OCI-M2 (cell line): ENCODE results near the gene ECT2.
"Not testable (repeated sequence)": the region's sequence is repeated elsewhere in the genome, so short reads cannot be mapped to it uniquely, and the experiment has no call there.

Experiments
- DNase-seq: peaks from one replicate; lab custom pipeline; 2025; ENCODE audit not compliant: unreplicated experiment; lab: John Stamatoyannopoulos, UW

ECT2 gene, protein sequence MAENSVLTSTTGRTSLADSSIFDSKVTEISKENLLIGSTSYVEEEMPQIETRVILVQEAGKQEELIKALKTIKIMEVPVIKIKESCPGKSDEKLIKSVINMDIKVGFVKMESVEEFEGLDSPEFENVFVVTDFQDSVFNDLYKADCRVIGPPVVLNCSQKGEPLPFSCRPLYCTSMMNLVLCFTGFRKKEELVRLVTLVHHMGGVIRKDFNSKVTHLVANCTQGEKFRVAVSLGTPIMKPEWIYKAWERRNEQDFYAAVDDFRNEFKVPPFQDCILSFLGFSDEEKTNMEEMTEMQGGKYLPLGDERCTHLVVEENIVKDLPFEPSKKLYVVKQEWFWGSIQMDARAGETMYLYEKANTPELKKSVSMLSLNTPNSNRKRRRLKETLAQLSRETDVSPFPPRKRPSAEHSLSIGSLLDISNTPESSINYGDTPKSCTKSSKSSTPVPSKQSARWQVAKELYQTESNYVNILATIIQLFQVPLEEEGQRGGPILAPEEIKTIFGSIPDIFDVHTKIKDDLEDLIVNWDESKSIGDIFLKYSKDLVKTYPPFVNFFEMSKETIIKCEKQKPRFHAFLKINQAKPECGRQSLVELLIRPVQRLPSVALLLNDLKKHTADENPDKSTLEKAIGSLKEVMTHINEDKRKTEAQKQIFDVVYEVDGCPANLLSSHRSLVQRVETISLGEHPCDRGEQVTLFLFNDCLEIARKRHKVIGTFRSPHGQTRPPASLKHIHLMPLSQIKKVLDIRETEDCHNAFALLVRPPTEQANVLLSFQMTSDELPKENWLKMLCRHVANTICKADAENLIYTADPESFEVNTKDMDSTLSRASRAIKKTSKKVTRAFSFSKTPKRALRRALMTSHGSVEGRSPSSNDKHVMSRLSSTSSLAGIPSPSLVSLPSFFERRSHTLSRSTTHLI

GRCh38 chr3:172750368-172751174, at the start of gene ECT2:
ECT2 (plus strand) TSS chr3:172750726; CDS start chr3:172754531, 3,805 bp downstream.
- peak; percentile 79 for DNase-seq

- DNase-seq: no peak
Measured at GRCh38 chr3:172700936-172701455, 49.5 kb upstream of the ECT2 start.

DNA sequence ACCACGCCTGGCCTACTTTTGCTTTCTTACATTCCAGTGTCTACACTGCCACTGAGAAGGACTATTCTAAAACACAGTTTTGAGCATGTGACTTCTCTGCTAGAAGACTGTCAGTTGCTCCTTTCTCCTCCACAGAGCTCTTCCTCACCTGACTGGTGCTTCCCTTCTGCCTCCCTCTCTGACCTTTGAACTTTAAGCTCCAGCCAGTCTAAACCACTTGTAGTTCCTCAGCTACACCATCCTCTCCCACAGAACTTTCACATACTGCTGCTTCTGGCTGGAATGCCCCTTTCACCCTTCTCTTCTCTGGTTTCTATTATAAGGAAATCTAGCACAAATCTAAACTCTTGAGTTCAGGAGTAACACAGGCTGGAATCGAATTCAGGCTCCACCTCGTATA, 48.8 kb upstream of the ECT2 start:
- no peak for DNase-seq

DNA sequence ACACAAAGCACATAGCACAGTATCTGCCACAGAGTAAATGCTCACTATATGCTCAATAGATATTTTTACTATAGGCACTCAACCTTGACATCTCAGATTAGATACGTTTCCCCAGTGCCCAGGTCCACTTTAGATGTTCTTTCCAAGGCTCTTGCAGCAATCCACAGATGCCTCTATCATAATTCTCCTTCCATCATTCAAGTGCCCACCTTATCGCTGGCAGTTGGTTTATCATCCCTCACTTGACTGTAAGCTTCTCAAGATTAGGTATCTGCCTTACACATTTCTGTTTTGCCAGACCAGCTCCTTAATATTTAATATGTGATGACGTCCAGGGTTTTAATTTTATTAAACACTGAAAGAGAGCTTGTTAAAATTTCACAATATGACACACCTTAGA, 48.3 kb upstream of the ECT2 start:
- no peak for DNase-seq

GRCh38 chr3:172702731-172703130, 47.8 kb upstream of the ECT2 start:
- DNase-seq: not testable (repeated sequence)

- no peak for DNase-seq
Measured at GRCh38 chr3:172704001-172704400, 46.5 kb upstream of the ECT2 start.

DNA sequence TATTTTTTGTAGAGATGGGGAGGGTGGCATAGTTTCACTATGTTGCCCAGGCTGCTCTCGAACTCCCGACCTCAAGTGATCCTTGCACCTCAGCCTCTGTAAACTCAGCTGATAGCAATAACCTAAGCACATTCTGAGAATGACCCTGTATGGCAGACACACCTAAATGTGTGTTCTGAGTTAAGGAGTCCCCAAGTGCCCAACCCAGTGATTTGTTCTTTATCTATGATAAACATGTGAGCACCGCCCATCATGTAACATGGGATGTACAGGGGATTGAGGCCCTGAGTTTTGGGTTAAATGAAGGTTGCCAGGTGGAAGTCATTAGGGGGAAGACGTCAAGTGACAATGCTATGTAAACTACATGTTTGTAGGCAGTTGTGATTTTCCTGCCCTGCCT, 45.4 kb upstream of the ECT2 start:
- no peak for DNase-seq

GRCh38 chr3:172707030-172707429, 43.5 kb upstream of the ECT2 start:
- DNase-seq: no peak

DNA sequence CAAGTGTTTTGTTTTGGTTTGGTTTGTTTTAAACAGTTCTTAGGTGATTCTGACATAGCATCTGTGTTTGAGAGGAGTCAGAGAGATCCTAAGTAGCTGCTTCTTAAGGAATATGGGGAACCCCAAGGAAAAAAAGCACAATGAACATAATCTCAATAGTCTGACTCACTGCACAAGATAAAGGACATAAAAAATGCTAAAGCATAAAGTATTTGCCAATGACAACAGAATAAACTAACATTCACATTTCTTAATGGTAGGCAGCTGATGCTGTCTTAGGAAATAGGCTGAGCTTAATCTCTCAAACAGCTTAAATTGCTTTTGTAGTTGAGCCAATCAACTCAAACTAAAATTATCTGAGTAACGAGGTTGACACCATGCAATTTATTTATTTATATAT, 42.6 kb upstream of the ECT2 start:
- DNase-seq: no peak

GRCh38 chr3:172708921-172709773, 41.4 kb upstream of the ECT2 start:
- no peak for DNase-seq

DNA sequence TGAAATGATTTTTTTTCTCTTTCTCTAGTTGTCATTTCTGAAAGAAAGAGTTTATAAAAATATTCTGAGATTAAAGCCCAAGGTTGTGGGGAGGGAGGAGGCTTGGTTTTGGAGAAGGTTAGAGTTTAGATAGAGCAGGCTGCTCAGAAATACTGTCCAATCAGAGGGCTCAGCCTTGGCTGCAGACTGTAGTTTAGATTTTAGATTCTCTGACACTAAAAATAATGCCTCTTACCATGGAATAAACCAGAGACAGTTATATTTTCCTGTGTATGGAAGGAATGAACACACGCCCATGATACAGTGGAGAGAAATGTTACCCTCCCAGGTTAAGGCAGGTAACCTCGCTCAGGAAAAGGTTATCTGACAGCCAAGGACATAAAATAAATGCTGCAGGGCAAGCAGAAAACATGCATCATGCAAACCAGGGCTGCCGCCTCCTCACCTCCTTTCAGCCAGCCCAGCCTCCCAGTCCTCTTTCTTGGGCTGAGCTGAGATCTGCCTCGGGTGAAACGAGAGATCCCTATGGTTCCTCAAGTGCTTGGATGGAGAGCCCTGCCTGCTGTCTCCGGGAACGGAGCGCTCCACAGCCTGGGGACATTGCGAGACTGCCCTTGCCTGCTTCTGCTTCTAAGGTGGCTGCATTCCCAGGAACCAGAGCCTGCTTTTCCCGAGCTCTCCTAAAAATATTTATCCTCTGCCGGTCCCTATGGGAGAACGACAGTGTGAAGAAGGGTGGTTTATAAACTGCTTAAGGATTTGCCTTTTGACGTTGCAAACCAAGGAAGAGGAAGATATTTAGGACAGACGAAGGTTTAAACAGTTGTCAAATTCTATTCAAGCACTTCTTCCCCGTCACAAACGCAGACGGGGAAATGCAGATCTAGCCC, 40.5 kb upstream of the ECT2 start:
- DNase-seq: no peak

GRCh38 chr3:172710664-172711453, 39.7 kb upstream of the ECT2 start, which contains the start of gene NCEH1:
NCEH1 (minus strand) TSS chr3:172711067; CDS start chr3:172710984, 83 bp downstream.
- peak; percentile 62 for DNase-seq

DNA sequence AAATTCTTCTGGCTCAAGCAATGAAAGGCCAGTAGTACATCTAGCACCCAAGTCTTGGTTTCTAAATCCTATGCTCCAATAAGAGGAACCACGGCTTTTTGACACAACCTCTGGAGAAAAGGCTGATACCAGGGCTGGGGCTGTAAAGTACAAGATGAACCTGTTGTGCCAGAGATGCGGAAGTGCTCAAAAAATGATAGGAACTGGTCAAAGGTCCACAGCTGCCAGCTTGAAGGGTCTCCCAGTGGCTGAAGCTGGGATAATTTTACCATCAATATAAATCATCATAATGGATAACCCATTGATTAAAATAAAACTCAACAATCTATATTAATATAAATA, 39.1 kb upstream of the ECT2 start:
- DNase-seq: no peak

- no peak for DNase-seq
Measured at GRCh38 chr3:172713316-172713715, 37.2 kb upstream of the ECT2 start.

- no peak for DNase-seq
Measured at GRCh38 chr3:172716476-172716875, 34.0 kb upstream of the ECT2 start.

DNA sequence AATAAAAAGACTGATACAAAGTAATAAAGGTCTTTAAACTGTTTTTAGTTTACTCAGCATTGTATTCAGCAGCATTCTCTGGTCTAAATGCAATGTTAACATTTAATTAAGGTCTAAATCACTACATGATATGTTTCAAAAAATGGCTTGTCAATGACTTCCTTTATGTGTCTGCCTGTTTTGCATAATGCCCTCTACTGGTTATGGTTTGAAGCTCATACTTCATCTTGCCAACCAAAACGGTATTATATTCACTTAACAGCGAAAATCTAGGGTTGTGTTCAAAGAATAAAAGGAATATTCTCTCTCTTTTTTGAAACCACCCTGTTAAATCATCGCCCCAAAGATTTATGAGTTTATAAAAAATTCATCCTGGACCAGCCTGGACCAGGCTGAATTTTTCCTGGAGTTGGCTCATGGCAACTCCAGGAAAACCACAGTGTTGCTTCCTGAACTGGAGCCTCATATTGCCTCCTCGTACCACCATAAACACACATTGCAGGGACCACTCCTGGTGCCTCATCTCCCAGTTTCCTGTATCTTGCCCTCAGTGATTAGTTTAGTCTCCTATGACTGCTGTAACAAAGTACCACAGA, 32.9 kb upstream of the ECT2 start:
- no peak for DNase-seq

GRCh38 chr3:172722536-172723040, 27.9 kb upstream of the ECT2 start:
- not testable (repeated sequence) for DNase-seq

GRCh38 chr3:172726380-172726779, 24.1 kb upstream of the ECT2 start:
- DNase-seq: no peak
